ENCODE measurements around the gene CNOT3.

CNOT3 gene

DNA sequence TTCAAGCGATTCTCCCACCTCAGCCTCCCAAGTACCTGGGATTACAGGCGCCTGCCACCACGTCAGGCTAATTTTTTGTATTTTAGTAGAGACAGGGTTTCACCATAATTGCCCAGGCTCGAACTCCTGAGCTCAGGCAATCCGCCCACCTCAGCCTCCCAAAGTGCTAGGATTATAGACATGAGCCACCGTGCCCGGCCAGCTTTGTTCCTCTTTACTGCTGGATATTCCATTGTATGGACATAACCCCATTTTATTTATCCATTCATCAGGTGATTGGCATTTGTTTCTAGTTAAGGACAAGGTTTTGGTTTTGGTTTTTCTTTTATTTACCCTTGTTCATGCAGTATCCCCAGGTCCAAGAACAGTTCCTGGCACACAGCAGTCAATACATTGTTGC, 59.0 kb downstream of the CNOT3 start:
- DNase-seq: no peak

DNA sequence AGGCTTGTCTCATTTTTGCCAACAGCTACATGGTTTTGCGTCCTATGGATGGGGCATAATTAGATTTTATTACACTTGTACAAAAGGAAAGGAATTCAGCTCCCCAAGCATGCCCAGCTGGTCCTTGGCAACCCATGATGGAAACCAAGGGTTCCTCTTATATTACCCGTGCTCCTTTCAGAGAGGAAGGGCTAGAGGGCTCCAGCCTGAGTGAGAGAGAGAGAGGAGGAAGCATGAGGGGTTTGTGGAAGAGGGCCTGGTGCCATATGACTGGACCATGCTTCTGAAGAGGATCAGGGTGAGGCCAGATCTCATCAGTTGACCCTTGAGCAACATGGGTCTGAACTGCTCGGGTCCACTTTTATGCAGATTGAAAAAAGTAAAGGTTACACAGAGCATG, 59.6 kb downstream of the CNOT3 start:
- no peak for DNase-seq

DNA sequence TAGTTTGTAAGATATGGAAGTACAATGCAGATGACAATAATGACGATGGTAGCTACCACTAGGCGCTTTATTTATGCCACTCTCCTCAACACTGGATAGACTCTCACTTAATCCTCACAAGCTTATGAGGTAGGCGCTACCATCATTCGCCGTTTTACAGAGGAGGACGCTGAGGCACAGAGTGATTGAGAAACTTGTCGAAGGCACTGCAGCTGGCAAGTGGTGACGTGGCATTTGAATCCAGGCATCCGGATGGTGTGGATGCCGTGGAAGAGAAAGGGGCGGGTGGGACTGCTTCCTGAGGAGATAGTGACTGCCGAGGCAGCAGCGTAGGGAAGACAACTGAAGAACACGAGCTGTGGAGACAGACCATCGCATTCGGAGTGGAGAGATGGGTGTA, 61.8 kb downstream of the CNOT3 start:
- DNase-seq: no peak

DNA sequence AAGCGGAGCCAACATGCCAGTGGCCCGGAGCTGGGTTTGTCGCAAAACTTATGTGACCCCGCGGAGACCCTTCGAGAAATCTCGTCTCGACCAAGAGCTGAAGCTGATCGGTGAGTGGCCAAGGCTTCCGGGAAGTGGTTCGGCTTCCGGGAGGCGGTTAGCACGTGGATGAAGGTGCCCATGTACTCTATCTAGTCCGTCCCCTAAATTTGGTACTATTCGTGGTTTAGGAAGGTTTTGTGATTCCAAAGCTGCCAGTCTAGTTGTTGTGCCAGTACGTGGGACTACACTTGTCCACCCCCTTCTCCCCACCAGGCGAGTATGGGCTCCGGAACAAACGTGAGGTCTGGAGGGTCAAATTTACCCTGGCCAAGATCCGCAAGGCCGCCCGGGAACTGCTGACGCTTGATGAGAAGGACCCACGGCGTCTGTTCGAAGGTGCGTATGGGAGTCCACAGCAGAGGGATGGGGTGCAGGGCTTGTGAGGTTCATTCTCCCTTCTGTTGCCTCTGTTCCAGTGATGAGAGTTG, 63.7 kb downstream of the CNOT3 start:
- DNase-seq: no peak

DNA sequence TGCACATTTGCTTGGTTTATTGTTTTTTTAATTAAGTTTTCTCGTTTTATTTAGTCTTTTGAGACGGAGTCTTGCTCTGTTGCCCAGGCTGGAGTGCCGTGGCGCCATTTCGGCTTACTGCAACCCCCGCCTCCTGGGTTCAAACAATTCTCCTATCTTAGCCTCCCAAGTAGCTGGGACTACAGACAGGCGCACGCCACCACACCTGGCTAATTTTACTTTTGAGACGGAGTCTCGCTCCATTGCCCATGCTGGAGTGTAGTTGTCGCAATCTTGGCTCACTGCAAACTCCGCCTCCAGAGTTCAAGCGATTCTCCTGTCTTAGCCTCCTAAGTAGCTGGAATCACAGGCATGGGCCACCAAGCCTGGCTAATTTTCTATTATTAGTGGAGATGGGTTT, 64.4 kb downstream of the CNOT3 start:
- no peak for DNase-seq

DNA sequence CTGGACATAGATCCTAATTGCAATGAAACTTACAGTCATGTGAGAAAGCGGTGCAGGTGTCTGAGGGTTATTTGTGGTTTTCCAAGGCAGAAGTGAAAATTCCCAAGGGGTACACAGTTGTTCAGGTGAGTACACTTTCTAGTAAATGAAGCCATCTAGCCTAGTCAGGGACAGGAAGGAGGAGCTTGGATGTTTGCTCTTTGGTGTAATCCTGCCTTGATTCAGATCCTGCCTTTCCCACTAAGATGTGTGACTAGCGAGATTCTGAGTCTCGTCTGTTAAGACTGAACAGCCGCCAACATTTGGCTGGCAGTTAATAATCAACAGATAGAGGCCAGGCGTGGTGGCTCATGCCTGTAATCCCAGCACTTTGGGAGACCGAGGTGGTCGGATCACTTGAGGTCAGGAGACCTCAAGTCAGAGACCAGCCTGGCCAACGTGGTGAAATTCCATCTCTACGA, 65.6 kb downstream of the CNOT3 start:
- DNase-seq: no peak

DNA sequence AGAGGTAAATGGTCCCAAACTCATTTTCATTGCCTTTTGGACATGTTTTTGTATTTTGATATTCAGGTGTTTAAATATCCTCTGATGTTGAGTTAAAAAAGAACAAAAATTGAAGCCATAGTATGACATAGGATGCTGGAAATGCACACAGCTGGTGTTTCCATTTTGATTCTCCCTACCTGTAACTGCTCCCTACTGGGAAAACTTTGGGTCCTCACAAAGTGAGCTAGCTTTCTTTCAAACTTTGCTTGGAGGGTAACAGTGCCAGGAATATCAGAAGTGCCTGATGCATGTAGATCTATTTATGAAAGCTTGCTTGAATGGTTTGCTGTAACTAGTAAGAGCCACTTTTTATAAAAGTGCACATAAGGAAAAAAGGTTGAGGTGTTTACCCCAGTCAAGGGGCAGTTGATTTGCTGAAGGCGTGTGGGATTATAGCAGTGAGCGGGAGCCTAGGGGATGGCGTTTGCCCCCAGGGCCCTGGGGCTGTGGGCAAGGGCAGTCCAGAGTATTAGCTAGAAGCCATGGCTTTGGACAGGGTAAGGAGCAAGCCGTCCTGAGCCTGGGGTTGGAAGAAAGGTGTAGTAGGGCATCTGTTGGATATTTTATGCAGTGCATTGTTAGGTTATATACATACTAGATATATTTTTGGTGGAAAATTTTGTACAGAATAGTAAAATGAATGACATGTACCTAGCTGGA, 67.4 kb downstream of the CNOT3 start:
- DNase-seq: no peak
